GM21717 (cell line): ENCODE data around the gene ZBTB9.

Experiments used
- ATAC-seq: cut with Tn5 transposase; IDR thresholded peaks from one replicate; pipeline ENCODE4 v1.9.1; 2021; ENCODE audit warnings: mild to moderate bottlenecking, moderate library complexity; ENCODE audit not compliant: unreplicated experiment

ZBTB9 gene

GRCh38 chr6:33432546-33432945, 21.8 kb upstream of the ZBTB9 start:
- ATAC-seq, result no peak

DNA sequence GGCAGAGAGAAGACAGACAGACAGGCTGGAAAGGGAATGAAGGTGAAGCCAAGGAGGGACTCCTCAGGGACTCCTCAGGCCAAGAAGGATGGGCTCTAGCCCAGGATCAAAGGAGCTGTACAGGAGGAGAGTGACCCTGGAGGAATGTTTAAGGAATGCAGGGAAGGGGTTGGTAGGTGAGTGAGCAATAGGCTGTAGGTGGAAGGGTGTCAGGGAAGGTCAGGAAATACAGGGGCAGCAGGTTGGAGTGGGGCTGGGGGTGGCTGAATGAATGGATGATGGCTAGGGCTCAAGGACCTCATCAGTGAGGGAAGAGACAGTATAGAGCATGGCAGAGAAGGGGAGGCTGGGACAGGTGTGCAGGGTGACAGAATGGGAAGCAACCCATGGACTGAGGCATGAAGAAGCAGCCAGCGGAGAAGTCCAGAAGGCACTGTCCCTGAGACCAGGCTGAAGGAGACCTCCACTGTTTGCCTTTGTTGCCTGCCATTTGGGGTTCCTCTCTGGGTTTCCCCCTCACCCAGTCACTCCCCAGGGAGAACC, 21.3 kb upstream of the ZBTB9 start:
- ATAC-seq, result no peak

- no peak for ATAC-seq
Measured at GRCh38 chr6:33433544-33434191, 20.7 kb upstream of the ZBTB9 start.

DNA sequence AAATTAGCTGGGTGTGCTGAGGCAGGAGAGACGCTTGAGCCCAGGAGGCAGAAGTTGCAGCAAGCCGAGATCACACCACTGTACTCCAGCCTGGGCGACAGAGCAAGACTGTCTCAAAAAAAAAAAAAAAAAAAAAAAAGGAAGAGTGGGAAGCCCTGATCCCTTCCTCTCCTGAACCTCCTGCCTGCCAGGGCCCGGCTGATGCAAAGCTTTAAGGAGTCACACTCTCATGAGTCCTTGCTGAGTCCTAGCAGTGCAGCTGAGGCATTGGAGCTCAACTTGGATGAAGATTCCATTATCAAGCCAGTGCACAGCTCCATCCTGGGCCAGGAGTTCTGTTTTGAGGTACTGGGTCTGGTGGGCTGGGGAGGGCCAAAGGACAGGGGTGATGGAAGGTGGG, 19.4 kb upstream of the ZBTB9 start:
- no peak for ATAC-seq

- ATAC-seq, result no peak
Measured at GRCh38 chr6:33437666-33438065, 16.7 kb upstream of the ZBTB9 start.

DNA sequence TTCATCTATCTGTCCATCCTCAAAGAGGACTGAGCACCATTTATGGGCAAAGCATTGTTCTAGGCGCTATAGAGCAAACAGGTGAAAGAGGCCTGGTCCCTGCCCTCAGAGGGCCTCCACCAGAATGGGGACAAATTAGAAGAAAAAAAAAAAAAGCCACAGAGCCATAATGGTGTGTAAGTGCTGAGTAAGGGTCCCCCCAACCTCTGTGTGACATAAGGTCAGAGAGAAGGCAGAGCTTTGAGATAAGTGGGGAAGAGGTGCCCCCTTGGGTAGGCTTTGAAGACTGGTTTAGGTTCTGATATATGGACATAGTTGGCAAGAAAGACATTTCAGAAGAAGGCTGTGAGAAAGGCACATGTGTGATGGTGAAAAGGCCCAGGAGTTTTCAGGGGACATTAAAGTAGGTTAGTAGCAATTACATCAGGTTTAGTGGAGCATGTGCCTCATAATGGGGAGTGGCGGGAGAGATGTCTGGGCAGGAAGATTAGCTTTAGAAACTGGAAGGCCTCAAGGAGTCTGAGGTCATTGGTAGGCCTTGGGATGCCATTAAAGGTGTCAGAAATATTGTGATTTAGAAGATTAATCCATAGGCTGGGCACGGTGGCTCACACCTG, 15.3 kb upstream of the ZBTB9 start:
- ATAC-seq, result no peak

GRCh38 chr6:33439956-33440648, 14.3 kb upstream of the ZBTB9 start:
- no peak for ATAC-seq

DNA sequence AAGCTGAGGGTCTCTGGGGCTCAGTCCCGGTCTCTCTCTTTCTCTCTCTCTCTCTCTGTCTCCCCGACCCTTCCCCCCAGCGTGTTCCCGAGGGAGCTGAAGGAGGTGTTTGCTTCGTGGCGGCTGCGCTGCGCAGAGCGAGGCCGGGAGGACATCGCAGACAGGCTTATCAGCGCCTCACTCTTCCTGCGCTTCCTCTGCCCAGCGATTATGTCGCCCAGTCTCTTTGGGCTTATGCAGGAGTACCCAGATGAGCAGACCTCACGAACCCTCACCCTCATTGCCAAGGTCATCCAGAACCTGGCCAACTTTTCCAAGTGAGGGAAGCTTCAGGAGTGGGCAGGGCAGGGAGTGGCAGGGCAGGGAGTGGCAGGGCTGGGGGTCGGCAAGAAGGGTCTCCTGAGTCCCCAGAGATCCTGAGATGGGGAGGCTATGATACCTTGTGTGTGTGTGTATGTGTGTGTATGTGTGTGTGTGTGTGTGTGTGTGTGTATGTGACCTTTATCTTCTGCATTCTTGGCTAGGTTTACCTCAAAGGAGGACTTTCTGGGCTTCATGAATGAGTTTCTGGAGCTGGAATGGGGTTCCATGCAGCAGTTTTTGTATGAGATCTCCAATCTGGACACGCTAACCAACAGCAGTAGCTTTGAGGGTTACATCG, 13.6 kb upstream of the ZBTB9 start:
- no peak for ATAC-seq

DNA sequence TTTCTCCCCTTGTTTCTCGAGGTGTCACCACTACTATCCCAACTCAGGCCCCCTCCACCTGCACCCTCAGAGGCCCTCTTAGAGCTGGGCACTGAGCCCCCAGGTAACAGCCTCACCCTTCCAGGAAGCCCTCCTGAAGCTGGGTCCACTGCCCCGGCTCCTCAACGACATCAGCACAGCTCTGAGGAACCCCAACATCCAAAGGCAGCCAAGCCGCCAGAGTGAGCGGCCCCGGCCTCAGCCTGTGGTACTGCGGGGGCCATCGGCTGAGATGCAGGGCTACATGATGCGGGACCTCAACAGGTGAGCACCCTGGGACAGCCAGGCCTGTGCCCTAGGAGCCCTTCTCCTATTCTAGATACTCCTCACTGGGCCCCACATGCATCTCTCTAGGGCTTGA, 12.9 kb upstream of the ZBTB9 start:
- no peak for ATAC-seq

GRCh38 chr6:33442283-33442682, 12.1 kb upstream of the ZBTB9 start:
- no peak for ATAC-seq

- ATAC-seq, result no peak
Measured at GRCh38 chr6:33443025-33443424, 11.4 kb upstream of the ZBTB9 start.

GRCh38 chr6:33443619-33444504, 10.5 kb upstream of the ZBTB9 start:
- no peak for ATAC-seq

- no peak for ATAC-seq
Measured at GRCh38 chr6:33445119-33445603, 9.2 kb upstream of the ZBTB9 start.

DNA sequence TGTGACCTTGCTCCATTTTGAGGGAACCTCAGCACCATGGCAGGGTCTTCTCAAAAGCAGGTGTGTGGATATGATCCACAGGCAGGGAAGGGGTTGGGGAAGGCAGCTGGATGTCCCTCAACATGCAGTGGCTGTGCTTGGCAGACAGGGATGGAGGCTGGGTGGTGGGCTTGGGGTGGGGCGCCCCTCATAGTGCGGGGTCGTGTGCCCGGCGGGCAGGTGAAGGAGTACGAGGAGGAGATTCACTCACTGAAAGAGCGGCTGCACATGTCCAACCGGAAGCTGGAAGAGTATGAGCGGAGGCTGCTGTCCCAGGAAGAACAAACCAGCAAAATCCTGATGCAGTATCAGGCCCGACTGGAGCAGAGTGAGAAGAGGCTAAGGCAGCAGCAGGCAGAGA, 8.0 kb upstream of the ZBTB9 start:
- ATAC-seq, result no peak

DNA sequence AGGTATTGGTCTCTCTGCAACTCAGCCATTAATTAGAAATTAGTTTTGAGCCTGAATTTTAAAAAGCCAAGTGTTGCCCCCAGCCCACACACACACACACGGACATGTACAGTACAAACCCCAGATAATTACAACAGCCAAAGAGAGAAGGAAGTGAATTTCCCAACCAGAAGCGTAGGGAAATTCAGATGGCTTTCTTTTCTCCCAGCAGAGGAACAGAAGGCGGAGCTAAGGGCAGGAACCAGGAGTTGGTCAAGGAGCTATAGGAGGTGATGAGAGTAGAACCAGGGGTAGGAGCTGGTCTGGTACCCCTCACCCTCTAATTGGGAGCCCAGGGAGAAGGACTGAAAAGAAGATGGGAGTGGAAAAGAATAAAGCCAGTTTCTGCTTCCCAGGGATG, 3.9 kb upstream of the ZBTB9 start:
- no peak for ATAC-seq

GRCh38 chr6:33451606-33452005, 2.8 kb upstream of the ZBTB9 start:
- no peak for ATAC-seq

- ATAC-seq, result no peak
Measured at GRCh38 chr6:33452496-33452895, 1.9 kb upstream of the ZBTB9 start.

- no peak for ATAC-seq
Measured at GRCh38 chr6:33453393-33454008, 875 bp upstream of the ZBTB9 start.

GRCh38 chr6:33455051-33455450, 675 bp downstream of the ZBTB9 start:
- ATAC-seq, result no peak

DNA sequence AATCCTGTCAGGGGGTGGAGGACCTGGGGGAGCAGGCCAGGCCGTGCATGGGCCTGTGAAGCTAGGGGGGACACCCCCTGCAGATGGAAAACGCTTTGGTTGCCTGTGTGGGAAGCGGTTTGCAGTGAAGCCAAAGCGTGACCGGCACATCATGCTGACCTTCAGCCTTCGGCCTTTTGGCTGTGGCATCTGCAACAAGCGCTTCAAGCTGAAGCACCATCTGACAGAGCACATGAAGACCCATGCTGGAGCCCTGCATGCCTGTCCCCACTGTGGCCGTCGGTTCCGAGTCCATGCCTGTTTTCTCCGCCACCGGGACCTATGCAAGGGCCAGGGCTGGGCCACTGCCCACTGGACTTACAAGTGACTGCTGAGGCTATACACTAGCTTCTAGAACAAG, 1.8 kb downstream of the ZBTB9 start:
- no peak for ATAC-seq
